Measurements from ENCODE around the gene TRA2A.

The TRA2A gene

GRCh38 chr7:23454881-23455526 lies 76.8 kb downstream of the TRA2A start:
- Histone ChIP-seq H3K36me3 (ENCODE audit: control insufficient read depth, insufficient read depth, low read length) (no peaks in the 10 kb centered on the region), H3K9me3 (ENCODE audit: control insufficient read depth, low read length) (no peaks in the 10 kb centered on the region), H3K27ac (no peak overlapping the region), H3K4me1 (no peaks in the 10 kb centered on the region), H3K4me3 (ENCODE audit: low read depth, low read length) (no peak overlapping the region), H3K27me3 (ENCODE audit: control insufficient read depth, insufficient read depth, low read length) (no peaks in the 10 kb centered on the region), H3K9ac (no peak overlapping the region), H3K79me2 (no peaks in the 10 kb centered on the region), H2AFZ (no peak overlapping the region), H3K4me2 (ENCODE audit: low read length) (no peak overlapping the region)
- TF ChIP-seq CTCF (IDR thresholded peaks at IDR 0.05): no peak

All from parathyroid adenoma (tissue), 2 donors.